SKM-1 treated with dmso at 0.1 percent for 144 hours (cell line): Measurements from ENCODE around the gene USP17L19.
"Not testable (repeated sequence)": the region's sequence is repeated elsewhere in the genome, so short reads cannot be mapped to it uniquely, and the experiment has no call there.

Source experiments
- DNase-seq: peaks from one replicate; lab custom pipeline; 2025; ENCODE audit not compliant: unreplicated experiment; lab: John Stamatoyannopoulos, UW

USP17L19 gene

GRCh38 chr4:9253078-9253477 lies at the start of gene USP17L19:
USP17L19 (plus strand) TSS chr4:9253378; CDS start chr4:9253378, 0 bp downstream.
- DNase-seq: not testable (repeated sequence)

GRCh38 chr4:9210357-9210756 lies 42.8 kb upstream of the USP17L19 start, which contains the start of gene USP17L10:
USP17L10 (plus strand) TSS chr4:9210657; CDS start chr4:9210657, 0 bp downstream.
- not testable (repeated sequence) for DNase-seq

GRCh38 chr4:9214701-9215100 lies 38.5 kb upstream of the USP17L19 start:
- not testable (repeated sequence) for DNase-seq

- DNase-seq: not testable (repeated sequence)
These were observed 38.1 kb upstream of the USP17L19 start, which contains the start of gene USP17L11 for GRCh38 chr4:9215105-9215504. USP17L11 (plus strand) TSS chr4:9215405; CDS start chr4:9215405, 0 bp downstream.

GRCh38 chr4:9219852-9220251 lies 33.3 kb upstream of the USP17L19 start, which contains the start of gene USP17L12:
USP17L12 (plus strand) TSS chr4:9220152; CDS start chr4:9220152, 0 bp downstream.
- DNase-seq: not testable (repeated sequence)

GRCh38 chr4:9224596-9224995 lies 28.6 kb upstream of the USP17L19 start, which contains the start of gene USP17L13:
USP17L13 (plus strand) TSS chr4:9224896; CDS start chr4:9224896, 0 bp downstream.
- not testable (repeated sequence) for DNase-seq

GRCh38 chr4:9230249-9230648 lies 22.9 kb upstream of the USP17L19 start:
- not testable (repeated sequence) for DNase-seq

GRCh38 chr4:9234085-9234484 lies 19.1 kb upstream of the USP17L19 start, which contains the start of gene USP17L15:
USP17L15 (plus strand) TSS chr4:9234385; CDS start chr4:9234385, 0 bp downstream.
- not testable (repeated sequence) for DNase-seq

GRCh38 chr4:9238461-9238860 lies 14.7 kb upstream of the USP17L19 start:
- not testable (repeated sequence) for DNase-seq

GRCh38 chr4:9243579-9243978 lies 9.6 kb upstream of the USP17L19 start, which contains the start of gene USP17L17:
USP17L17 (plus strand) TSS chr4:9243879; CDS start chr4:9243879, 0 bp downstream.
- DNase-seq: not testable (repeated sequence)

- DNase-seq: not testable (repeated sequence)
These were observed 5.1 kb upstream of the USP17L19 start, which contains the start of gene USP17L18 for GRCh38 chr4:9247953-9248680. USP17L18 (plus strand) TSS chr4:9248630; CDS start chr4:9248630, 0 bp downstream.

GRCh38 chr4:9257824-9258223 lies 4.6 kb downstream of the USP17L19 start, which contains the start of gene USP17L20:
USP17L20 (plus strand) TSS chr4:9258124; CDS start chr4:9258124, 0 bp downstream.
- not testable (repeated sequence) for DNase-seq

GRCh38 chr4:9262572-9262971 lies 9.4 kb downstream of the USP17L19 start, which contains the start of gene USP17L21:
USP17L21 (plus strand) TSS chr4:9262872; CDS start chr4:9262872, 0 bp downstream.
- not testable (repeated sequence) for DNase-seq

GRCh38 chr4:9267319-9267718 lies 14.1 kb downstream of the USP17L19 start, which contains the start of gene USP17L22:
USP17L22 (plus strand) TSS chr4:9267619; CDS start chr4:9267619, 0 bp downstream.
- DNase-seq: not testable (repeated sequence)

- not testable (repeated sequence) for DNase-seq
These were observed 18.5 kb downstream of the USP17L19 start for GRCh38 chr4:9271719-9272118.
